ENCODE data around the gene GPHA2.

Gene GPHA2

GRCh38 chr11:64918017-64918416 lies 17.7 kb downstream of the GPHA2 start:
- TF ChIP-seq, protein P1, sequence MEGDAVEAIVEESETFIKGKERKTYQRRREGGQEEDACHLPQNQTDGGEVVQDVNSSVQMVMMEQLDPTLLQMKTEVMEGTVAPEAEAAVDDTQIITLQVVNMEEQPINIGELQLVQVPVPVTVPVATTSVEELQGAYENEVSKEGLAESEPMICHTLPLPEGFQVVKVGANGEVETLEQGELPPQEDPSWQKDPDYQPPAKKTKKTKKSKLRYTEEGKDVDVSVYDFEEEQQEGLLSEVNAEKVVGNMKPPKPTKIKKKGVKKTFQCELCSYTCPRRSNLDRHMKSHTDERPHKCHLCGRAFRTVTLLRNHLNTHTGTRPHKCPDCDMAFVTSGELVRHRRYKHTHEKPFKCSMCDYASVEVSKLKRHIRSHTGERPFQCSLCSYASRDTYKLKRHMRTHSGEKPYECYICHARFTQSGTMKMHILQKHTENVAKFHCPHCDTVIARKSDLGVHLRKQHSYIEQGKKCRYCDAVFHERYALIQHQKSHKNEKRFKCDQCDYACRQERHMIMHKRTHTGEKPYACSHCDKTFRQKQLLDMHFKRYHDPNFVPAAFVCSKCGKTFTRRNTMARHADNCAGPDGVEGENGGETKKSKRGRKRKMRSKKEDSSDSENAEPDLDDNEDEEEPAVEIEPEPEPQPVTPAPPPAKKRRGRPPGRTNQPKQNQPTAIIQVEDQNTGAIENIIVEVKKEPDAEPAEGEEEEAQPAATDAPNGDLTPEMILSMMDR (conservative IDR thresholded peaks at IDR 0.05; ENCODE audit: control insufficient read depth, insufficient read depth, low read depth, low read length): peak; percentile 36
- DNase-seq (ENCODE audit: low read depth): peak; percentile 56
- H3K4me3 ChIP-seq (ENCODE audit: control insufficient read depth, low read depth, low read length): peak overlapping the region; percentile 61

DNA sequence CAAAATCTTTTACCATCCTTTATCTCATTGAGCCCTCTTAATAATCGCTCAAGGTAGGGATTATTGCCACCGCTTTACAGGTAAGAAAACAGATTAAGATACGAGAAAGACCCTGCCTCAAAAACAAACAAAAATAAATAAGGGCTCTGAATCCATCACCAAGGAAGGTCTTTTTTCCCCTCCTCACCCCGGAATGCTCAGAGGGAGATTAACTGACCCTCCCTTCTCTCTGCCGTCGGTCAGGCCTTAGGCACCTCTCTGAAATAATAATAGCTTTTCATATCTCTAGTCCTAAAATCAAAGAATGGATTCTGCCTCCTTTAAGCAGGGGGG lies 18.1 kb downstream of the GPHA2 start:
- no peak for DNase-seq (ENCODE audit: low read depth)
- TF ChIP-seq, protein P1 (conservative IDR thresholded peaks at IDR 0.05; ENCODE audit: control insufficient read depth, insufficient read depth, low read depth, low read length): no peak
- peak overlapping the region; percentile 61 for H3K4me3 ChIP-seq (ENCODE audit: control insufficient read depth, low read depth, low read length)

- TF ChIP-seq, protein P1 (conservative IDR thresholded peaks at IDR 0.05; ENCODE audit: control insufficient read depth, insufficient read depth, low read depth, low read length): no peak
- peak; percentile 99 for DNase-seq (ENCODE audit: low read depth)
Observed at GRCh38 chr11:64916775-64917662, 18.7 kb downstream of the GPHA2 start, which contains the start of gene ATG2A. TSS of gene ATG2A (minus strand) at chr11:64917209. CDS start at chr11:64917135, 74 bp downstream.

GRCh38 chr11:64916040-64916774 lies 19.5 kb downstream of the GPHA2 start:
- peak; percentile 74 for DNase-seq (ENCODE audit: low read depth)
- H3K4me3 ChIP-seq (ENCODE audit: control insufficient read depth, low read depth, low read length): peak overlapping the region; percentile 94
- TF ChIP-seq, protein P1 (conservative IDR thresholded peaks at IDR 0.05; ENCODE audit: control insufficient read depth, insufficient read depth, low read depth, low read length): no peak

More at GRCh38 chr11:64916775-64917662, 18.7 kb downstream of the GPHA2 start, which contains the start of gene ATG2A:
- H3K4me3 ChIP-seq (ENCODE audit: control insufficient read depth, low read depth, low read length): peak within 1 kb of the TSS; percentile 94

- TF ChIP-seq, protein P1 (conservative IDR thresholded peaks at IDR 0.05; ENCODE audit: control insufficient read depth, insufficient read depth, low read depth, low read length): no peak
- no peak for DNase-seq (ENCODE audit: low read depth)
- peak overlapping the region; percentile 94 for H3K4me3 ChIP-seq (ENCODE audit: control insufficient read depth, low read depth, low read length)
Observed at GRCh38 chr11:64915376-64915887, 20.3 kb downstream of the GPHA2 start.

DNA sequence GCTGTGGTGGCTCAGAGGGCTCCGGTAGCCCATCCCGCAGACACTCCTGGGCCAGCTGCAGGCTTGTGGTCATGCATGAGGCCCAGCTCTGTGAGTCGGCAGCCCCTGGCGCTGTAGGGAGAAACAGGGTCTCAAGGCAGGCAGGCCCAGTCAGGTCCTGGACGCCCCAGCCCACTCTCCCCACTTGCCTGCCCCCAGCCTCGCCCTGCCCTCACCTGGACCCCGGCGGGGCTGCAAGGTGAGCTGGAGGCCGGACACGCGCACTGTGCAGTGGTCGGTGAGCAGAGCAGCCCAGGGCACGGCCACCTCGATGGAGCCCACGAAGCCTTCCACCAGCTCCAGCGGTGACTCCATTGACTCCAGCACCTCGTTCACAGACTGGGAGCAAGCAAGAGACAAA lies 21.6 kb downstream of the GPHA2 start:
- no peak for DNase-seq (ENCODE audit: low read depth)
- TF ChIP-seq, protein P1 (conservative IDR thresholded peaks at IDR 0.05; ENCODE audit: control insufficient read depth, insufficient read depth, low read depth, low read length): no peak
- H3K4me3 ChIP-seq (ENCODE audit: control insufficient read depth, low read depth, low read length): no peak overlapping the region
